ENCODE data around the gene APOL4.
A peak's percentile ranks its signal among the peaks of the same experiment; 100 is the strongest.
"Not testable (repeated sequence)": the region's sequence is repeated elsewhere in the genome, so short reads cannot be mapped to it uniquely, and the experiment has no call there.

Gene APOL4

GRCh38 chr22:36201630-36202319 lies at the start of gene APOL4:
APOL4 (minus strand) TSS chr22:36201809; CDS start chr22:36201734, 75 bp downstream.
- peak; percentile 25 for DNase-seq

- DNase-seq: not testable (repeated sequence)
These were observed 48.8 kb upstream of the APOL4 start for GRCh38 chr22:36250292-36250960.

- DNase-seq: no peak
These were observed 47.6 kb upstream of the APOL4 start for GRCh38 chr22:36249160-36249559.

GRCh38 chr22:36247955-36248354 lies 46.3 kb upstream of the APOL4 start:
- DNase-seq: no peak

GRCh38 chr22:36246718-36247117 lies 45.1 kb upstream of the APOL4 start:
- DNase-seq: no peak

GRCh38 chr22:36245805-36246356 lies 44.3 kb upstream of the APOL4 start:
- DNase-seq: no peak

GRCh38 chr22:36244522-36245391 lies 43.1 kb upstream of the APOL4 start:
- no peak for DNase-seq

GRCh38 chr22:36243986-36244385 lies 42.4 kb upstream of the APOL4 start:
- no peak for DNase-seq

GRCh38 chr22:36239401-36240171 lies 38.0 kb upstream of the APOL4 start, which contains the start of gene APOL2:
APOL2 (minus strand) TSS chr22:36239527; CDS start chr22:36233162, 6,365 bp downstream.
- peak; percentile 97 for DNase-seq

- DNase-seq: no peak
These were observed 37.5 kb upstream of the APOL4 start for GRCh38 chr22:36239150-36239400.

- peak; percentile 29 for DNase-seq
These were observed 37.0 kb upstream of the APOL4 start for GRCh38 chr22:36238373-36239149.

GRCh38 chr22:36237462-36238372 lies 36.1 kb upstream of the APOL4 start:
- peak; percentile 74 for DNase-seq

- DNase-seq: no peak
These were observed 35.0 kb upstream of the APOL4 start for GRCh38 chr22:36236388-36237319.

- DNase-seq: no peak
These were observed 34.0 kb upstream of the APOL4 start for GRCh38 chr22:36235585-36235984.

GRCh38 chr22:36234919-36235318 lies 33.3 kb upstream of the APOL4 start:
- no peak for DNase-seq

GRCh38 chr22:36234213-36234612 lies 32.6 kb upstream of the APOL4 start:
- DNase-seq: no peak

GRCh38 chr22:36233796-36234195 lies 32.2 kb upstream of the APOL4 start:
- no peak for DNase-seq

- no peak for DNase-seq
These were observed 31.2 kb upstream of the APOL4 start for GRCh38 chr22:36232715-36233401.

GRCh38 chr22:36231051-36231450 lies 29.4 kb upstream of the APOL4 start:
- not testable (repeated sequence) for DNase-seq
